GM19397 (cell line): Measurements from ENCODE around the gene CCDC102A.
"Not testable (repeated sequence)": the region's sequence is repeated elsewhere in the genome, so short reads cannot be mapped to it uniquely, and the experiment has no call there.

Experiments
- ATAC-seq: cut with Tn5 transposase; IDR thresholded peaks from one replicate; pipeline ENCODE4 v1.9.1; 2021; ENCODE audit warnings: mild to moderate bottlenecking, moderate library complexity; ENCODE audit not compliant: unreplicated experiment

CCDC102A gene

DNA sequence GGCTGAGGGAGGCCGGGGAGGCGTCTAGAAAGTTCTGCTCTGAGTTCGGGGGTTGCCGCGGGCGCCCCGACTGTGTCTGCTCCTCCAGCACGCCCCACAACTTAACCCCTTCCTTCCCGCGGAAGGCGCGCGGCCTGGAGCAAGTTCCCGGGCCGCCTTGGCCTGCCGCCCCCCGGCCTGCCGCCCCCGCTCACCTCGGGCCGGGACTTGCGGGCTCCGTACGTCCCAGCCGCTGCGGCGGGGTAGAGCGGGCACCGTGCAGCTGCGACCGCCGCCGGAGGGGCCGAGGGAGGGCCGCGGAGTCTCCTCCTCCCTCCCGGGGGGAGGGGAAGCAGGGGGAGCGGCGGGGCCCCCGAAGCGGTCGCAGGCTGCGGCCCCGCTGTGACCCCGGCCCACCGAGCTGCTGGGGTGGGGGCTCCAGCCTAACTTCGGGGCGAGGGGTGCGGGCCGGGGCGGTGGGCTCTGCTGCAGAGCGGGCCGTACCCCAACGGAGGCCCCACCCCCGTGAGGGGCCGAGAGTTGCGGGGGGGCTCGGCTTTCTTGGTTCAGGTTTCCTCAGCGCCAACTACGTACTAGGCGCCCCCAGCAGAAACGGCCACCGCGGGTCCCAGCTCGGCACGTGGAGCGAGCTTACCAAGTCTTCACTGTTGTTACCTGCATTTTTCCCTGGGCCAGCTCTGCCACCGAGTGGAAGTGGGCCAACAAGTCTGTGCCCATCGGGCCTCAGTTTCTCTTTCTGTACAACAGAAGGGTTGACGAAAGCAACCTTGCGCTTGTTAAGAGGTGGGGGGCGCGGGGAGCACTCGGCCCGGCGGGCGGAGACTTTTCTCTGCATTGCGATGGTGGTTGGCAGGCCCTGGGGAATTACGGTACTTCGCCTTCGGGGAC lies at the start of gene CCDC102A:
Gene CCDC102A, minus strand, starts transcription at position 266 of the 888 bp plus-strand sequence. CDS start 7,394 bp downstream, outside the sequence.
- ATAC-seq: peak; percentile 28

GRCh38 chr16:57585051-57585687 lies 48.8 kb upstream of the CCDC102A start:
- ATAC-seq: no peak

DNA sequence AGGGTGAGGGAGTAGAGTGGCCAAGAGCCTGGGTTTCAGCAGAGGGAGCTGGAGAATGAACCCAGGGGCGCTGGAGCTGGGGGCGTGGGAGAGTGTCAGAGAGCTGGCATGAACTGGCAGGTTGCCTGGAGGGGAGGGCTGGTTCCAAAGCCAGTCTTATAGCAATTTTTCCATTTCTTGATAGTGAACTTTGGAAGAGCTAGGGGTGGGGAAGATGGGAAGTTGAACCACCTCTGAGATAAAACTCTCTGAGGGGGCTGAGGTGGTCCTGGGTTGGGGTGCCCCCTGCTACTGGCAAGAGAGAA lies 42.9 kb upstream of the CCDC102A start:
- ATAC-seq: no peak

- ATAC-seq: no peak
Observed at GRCh38 chr16:57578521-57579360, 42.4 kb upstream of the CCDC102A start.

GRCh38 chr16:57577691-57578224 lies 41.4 kb upstream of the CCDC102A start:
- no peak for ATAC-seq

DNA sequence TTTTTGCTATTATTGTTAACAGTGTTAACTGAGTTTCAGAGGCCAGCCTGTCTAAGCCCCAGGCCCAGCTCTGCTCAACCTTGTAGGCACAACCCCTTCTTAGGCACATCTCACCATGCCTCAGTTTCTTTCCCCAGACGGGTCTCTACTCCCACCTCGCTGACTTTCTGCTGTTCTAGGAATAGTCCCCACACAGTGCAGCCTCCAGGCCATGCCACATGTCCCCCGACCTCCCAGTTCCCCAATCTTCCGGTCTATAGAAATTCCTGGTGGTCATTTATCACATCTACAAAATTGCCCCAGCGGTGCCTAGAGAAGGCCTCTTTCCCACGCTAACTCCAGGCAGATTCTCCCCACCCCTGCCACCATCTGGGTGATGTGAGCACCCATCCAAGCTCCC lies 40.8 kb upstream of the CCDC102A start:
- no peak for ATAC-seq

DNA sequence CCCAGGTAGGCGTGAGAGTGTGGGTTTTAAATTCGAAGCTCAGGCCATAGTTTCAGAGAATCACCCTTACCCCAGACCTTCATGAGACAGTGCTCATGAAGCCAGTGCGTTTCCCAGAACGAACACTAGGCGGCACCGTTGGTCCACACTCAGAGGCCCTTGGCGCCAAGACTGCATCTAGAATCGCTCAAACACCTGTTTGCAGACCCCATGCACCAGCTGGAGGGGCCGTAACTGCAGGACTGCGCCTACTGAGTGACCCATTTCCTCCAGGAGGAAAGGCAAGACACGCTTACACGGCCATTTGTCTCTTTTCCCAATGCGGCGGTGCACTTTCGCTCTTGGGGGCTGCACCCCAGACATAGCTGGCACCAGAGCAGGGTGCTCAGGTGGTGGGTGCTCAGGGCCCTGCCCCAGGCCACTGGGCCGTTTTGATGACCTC lies 40.1 kb upstream of the CCDC102A start:
- ATAC-seq: peak; percentile 66

DNA sequence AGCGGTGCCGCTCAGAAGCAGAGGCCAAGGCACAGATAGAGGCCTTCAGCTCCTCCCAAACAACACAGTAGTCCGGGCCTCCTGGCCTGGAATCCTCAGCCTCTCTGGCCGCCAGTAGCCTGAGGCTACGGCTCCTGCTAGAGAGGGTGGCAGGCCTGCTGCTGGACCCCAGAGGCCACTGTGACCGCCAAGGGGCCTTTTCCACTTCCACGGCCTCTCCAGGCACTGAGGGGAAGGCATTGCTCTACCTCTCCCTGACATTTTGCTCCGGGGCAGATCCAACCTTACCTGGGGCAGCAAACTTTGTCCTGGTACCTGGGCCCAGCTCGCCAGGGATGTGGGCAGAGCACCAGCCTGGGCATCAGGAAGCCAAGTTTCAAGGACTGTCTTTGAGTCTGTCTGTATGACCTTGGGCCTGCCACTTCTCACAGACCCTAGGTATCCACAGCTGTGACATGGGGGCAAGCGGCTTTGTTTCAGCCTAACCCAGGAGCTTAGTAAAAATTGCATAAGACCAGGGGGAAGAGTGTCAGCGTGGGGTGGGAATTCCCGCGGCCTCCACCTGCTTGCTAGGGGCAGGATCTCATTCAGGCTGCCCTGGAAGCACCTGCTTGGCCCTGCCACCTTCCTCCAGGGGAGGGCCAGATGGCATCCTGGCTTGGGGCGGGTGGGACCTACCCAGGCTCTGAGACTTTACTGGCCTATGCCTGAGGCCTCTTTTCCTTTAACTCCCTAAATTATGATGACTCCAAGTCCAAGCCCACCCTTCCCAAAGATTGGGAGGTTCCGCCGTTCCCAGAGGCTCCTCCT lies 39.3 kb upstream of the CCDC102A start:
- ATAC-seq: no peak

DNA sequence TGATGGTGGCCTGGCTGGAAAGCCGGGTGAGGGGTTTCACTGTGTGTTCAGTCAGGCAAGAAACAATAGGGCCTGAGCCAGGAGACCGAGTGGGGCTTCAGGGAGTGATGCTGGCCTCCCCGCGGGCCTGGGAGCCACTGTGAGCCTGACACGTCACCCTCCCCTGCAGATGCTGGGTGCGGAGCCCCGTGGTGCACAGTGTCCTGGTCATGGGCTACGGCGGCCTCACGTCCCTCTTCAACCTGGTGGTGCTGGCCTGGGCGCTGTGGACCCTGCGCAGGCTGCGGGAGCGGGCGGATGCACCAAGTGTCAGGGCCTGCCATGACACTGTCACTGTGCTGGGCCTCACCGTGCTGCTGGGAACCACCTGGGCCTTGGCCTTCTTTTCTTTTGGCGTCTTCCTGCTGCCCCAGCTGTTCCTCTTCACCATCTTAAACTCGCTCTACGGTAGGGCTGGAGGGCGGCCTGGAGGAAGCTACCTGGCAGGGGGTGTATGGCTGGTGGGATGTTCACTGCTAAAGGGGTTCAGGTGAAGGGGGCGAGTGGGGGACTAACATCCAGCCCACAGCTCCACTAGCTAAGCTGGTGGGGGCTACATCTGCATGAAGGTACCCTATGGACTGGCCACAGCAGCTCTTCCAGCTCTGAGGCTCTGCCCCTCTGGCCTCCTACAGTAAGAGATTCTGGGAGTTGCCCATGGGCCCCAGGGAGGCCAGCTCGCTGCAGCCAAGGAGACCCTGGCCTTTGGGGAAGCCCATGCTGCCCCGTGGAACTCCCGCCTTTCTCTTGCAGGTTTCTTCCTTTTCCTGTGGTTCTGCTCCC lies 38.5 kb upstream of the CCDC102A start:
- ATAC-seq: no peak

DNA sequence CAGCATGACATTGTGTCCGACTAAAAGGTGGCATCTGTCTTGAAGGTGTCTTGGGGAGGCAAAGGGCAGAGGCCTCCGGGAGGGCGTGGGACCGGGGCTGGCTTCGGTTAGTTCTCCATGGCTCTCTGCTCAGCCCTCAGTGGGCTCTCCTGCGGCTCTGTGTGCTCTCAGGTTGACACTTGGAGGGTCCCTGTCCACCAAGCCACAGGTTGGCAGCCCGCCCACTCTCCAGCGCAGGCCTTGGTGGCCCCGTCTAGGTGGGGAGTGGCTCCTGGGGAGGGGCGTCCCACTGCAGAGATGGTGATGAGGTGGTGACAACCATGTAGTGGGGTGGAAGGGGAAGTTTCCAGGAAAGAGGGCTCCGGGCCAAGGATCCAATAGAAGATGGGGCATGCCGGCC lies 37.7 kb upstream of the CCDC102A start:
- ATAC-seq: no peak

GRCh38 chr16:57572978-57573728 lies 36.8 kb upstream of the CCDC102A start:
- no peak for ATAC-seq

- no peak for ATAC-seq
Observed at GRCh38 chr16:57571098-57571497, 34.7 kb upstream of the CCDC102A start.

GRCh38 chr16:57570301-57571070 lies 34.1 kb upstream of the CCDC102A start:
- no peak for ATAC-seq

DNA sequence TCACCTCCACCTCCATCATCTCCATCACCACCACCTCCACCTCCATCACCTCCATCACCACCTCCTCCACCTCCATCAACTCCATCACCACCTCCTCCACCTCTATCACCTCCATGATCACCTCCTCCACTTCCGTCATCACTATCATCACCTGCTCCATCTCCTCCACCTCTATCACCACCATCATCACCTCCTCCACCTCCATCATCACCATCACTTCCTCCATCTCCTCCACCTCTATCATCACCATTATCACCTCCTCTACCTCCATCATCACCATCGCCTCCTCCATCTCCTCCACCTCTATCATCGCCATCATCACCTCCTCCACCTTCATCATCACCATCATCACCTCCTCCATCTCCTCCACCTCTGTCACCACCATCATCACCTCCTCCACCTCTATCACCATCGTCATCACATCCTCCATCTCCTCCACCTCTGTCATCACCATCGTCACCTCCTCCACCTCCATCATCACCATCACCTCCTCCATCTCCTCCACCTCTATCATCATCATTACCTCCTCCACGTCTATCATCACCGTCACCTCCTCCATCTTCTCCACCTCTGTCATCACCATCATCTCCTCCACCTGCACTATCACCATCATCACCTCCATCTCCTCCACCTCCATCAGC lies 33.1 kb upstream of the CCDC102A start:
- no peak for ATAC-seq

- not testable (repeated sequence) for ATAC-seq
Observed at GRCh38 chr16:57568772-57569171, 32.4 kb upstream of the CCDC102A start.

GRCh38 chr16:57568173-57568678 lies 31.9 kb upstream of the CCDC102A start:
- ATAC-seq: no peak

DNA sequence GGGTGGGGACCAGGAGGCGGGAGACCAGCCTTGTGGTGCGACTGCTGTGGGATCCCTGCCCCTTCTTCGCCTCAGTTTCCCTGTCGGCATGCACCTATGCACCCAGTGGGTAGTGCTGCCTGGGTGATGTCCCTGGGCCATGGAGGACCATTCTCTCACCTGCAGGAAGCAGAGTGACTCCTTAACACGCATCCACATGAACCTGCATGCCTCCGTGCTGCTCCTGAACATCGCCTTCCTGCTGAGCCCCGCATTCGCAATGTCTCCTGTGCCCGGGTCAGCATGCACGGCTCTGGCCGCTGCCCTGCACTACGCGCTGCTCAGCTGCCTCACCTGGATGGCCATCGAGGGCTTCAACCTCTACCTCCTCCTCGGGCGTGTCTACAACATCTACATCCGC lies 31.3 kb upstream of the CCDC102A start:
- no peak for ATAC-seq
